Activated T-helper 2 cell treated with anti-CD3 and anti-CD28 coated beads, Interferon-gamma antibody, Interleukin-2, Interleukin-4, amounts not matched to agents 10 μg/mL and 5 μg/mL and 100 μg/mL, durations not matched to agents 14 hours and 24 hours and 36 hours (primary cell): ENCODE measurements around the gene BRCA2. TPM values are rescaled to one million over a fixed set of nuclear protein-coding genes. Genes with fewer than 3 reads are reported as not detected.
A peak's percentile ranks its signal among the peaks of the same experiment; 100 is the strongest.

ENCODE experiments used
- DNase-seq: peaks from one replicate; pipeline ENCODE4 v3.0.0; 2021; ENCODE audit warnings: low spot score
- H3K27ac Mint-ChIP-seq: one replicate; pipeline ENCODE4 v1.8.0; 2021; ENCODE audit warnings: mixed read lengths
- H3K27me3 Mint-ChIP-seq: one replicate; pipeline ENCODE4 v1.8.0; 2021; ENCODE audit warnings: low read depth, mixed read lengths
- H3K36me3 Mint-ChIP-seq: one replicate; pipeline ENCODE4 v1.8.0; 2021; ENCODE audit warnings: low read depth, mixed read lengths
- H3K4me1 Mint-ChIP-seq: one replicate; pipeline ENCODE4 v1.8.0; 2021; ENCODE audit warnings: low read depth, mixed read lengths
- H3K4me3 Mint-ChIP-seq: one replicate; pipeline ENCODE4 v1.8.0; 2021; ENCODE audit warnings: low read depth, mild to moderate bottlenecking, moderate library complexity, mixed read lengths
- H3K9me3 Mint-ChIP-seq: one replicate; pipeline ENCODE4 v1.8.0; 2021; ENCODE audit warnings: mixed read lengths
- intact Hi-C: fragments of 100-400 bp; cut with micrococcal nuclease; formaldehyde crosslinking; loops from one replicate; pipeline ENCODE4 v1.15.1; 2023
- total RNA-seq: library from RNA; stranded (reverse); gene quantifications from 2 replicates; pipeline ENCODE4 v1.2.3, GENCODE V29; 2022

BRCA2 gene, protein sequence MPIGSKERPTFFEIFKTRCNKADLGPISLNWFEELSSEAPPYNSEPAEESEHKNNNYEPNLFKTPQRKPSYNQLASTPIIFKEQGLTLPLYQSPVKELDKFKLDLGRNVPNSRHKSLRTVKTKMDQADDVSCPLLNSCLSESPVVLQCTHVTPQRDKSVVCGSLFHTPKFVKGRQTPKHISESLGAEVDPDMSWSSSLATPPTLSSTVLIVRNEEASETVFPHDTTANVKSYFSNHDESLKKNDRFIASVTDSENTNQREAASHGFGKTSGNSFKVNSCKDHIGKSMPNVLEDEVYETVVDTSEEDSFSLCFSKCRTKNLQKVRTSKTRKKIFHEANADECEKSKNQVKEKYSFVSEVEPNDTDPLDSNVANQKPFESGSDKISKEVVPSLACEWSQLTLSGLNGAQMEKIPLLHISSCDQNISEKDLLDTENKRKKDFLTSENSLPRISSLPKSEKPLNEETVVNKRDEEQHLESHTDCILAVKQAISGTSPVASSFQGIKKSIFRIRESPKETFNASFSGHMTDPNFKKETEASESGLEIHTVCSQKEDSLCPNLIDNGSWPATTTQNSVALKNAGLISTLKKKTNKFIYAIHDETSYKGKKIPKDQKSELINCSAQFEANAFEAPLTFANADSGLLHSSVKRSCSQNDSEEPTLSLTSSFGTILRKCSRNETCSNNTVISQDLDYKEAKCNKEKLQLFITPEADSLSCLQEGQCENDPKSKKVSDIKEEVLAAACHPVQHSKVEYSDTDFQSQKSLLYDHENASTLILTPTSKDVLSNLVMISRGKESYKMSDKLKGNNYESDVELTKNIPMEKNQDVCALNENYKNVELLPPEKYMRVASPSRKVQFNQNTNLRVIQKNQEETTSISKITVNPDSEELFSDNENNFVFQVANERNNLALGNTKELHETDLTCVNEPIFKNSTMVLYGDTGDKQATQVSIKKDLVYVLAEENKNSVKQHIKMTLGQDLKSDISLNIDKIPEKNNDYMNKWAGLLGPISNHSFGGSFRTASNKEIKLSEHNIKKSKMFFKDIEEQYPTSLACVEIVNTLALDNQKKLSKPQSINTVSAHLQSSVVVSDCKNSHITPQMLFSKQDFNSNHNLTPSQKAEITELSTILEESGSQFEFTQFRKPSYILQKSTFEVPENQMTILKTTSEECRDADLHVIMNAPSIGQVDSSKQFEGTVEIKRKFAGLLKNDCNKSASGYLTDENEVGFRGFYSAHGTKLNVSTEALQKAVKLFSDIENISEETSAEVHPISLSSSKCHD (N-terminal part only)
- 18.6 and 19.4 TPM in 2 replicates for total RNA-seq

DNA sequence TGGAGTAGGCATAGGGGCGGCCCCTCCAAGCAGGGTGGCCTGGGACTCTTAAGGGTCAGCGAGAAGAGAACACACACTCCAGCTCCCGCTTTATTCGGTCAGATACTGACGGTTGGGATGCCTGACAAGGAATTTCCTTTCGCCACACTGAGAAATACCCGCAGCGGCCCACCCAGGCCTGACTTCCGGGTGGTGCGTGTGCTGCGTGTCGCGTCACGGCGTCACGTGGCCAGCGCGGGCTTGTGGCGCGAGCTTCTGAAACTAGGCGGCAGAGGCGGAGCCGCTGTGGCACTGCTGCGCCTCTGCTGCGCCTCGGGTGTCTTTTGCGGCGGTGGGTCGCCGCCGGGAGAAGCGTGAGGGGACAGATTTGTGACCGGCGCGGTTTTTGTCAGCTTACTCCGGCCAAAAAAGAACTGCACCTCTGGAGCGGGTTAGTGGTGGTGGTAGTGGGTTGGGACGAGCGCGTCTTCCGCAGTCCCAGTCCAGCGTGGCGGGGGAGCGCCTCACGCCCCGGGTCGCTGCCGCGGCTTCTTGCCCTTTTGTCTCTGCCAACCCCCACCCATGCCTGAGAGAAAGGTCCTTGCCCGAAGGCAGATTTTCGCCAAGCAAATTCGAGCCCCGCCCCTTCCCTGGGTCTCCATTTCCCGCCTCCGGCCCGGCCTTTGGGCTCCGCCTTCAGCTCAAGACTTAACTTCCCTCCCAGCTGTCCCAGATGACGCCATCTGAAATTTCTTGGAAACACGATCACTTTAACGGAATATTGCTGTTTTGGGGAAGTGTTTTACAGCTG is at the start of gene BRCA2, which contains the start of gene ZAR1L:
Gene BRCA2 (plus strand): TSS at position 271 of the 790 bp plus-strand sequence. CDS start 953 bp downstream, outside the sequence.
Gene ZAR1L (minus strand): TSS at position 126 of the 790 bp plus-strand sequence. CDS start 3,438 bp downstream, outside the sequence.
- Mint-ChIP-seq H3K9me3 (no peaks in the 10 kb centered on the region), H3K4me3 (peak within 1 kb of the TSS; percentile 96), H3K27me3 (no peaks in the 10 kb centered on the region), H3K36me3 (peaks cover 23% of the 10 kb centered on the region), H3K27ac (peak within 1 kb of the TSS; percentile 100), H3K4me1 (peaks cover 32% of the 10 kb centered on the region)
- DNase-seq = peak; percentile 85
- intact Hi-C loops = loop anchor here (1.0 to 10.0 kb wide), 5 partner anchors 111 to 1227 kb away; partner anchors contain the start of genes FRY and N4BP2L2

DNA sequence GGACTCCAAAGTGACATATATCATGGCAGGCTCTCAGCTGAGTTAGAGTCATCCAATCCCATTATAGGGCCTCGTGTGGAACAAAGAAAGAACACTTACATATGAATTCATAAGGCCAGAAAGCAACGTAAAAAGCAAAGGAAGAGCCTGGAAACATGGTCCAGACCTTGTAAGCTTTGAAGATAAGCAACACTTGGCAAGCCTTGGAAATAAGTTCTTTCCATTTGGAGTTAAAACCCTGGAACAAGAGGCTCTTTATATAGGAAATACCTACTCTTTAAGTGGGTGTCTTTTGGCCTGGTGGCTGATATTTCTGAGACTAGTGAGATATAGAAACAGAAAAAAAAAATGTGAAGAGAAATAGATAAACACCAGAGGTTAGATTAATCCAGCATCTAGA is 49.6 kb upstream of the BRCA2 start:
- intact Hi-C loops = no loop called here
- DNase-seq = no peak
- no peak overlapping the region for H3K4me3 Mint-ChIP-seq
- H3K4me1 Mint-ChIP-seq = peaks cover 4% of the 10 kb centered on the region
- no peaks in the 10 kb centered on the region for H3K9me3 Mint-ChIP-seq
- H3K36me3 Mint-ChIP-seq = no peaks in the 10 kb centered on the region
- no peak overlapping the region for H3K27ac Mint-ChIP-seq
- no peaks in the 10 kb centered on the region for H3K27me3 Mint-ChIP-seq

DNA sequence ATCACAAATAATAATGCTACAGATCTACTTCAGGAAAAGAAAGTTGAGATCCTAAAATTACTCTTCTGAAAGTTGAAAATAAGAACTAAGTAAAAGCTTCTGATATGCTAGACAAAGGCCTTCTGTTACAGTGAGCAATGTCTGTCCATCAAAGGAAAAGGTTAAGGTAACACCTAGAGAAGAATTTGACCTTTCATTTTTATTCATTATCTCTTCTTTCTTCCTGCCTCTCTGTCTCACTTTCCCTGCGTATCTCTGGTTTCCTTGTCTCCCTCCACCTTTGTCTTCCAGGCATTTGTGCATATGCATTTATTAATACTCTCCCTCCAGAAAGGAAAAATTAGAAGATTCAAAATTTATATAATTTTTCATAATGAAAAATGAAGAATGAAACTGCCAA is 49.2 kb upstream of the BRCA2 start:
- H3K36me3 Mint-ChIP-seq = no peaks in the 10 kb centered on the region

DNA sequence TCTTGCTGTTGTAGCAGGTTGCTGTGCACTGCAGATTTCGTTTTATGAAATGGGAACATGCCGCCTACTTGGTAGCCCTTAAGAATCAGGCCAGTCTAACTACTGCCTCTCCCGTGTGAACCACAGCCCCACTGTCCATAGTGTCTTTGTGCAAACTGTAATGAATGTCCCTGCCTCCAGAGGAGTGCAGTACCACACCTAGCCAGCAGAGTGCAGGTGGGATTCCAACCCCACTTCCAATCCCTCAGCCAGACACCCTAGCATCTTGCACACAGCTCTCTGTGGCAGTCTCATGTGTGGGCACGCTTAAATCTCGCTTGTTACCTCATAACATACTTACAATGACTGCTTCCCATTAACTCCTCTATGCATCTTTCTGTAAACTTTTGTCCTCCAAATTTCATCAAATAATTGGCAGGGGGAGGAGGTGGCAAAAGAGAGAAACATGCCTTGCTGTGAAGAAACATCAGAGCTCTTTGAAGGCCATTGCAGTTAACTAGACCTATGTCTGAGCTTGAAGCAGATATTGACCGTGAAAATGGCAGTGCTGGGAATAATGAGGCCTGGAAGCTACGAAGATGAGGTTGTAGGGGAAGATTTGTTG is 47.4 kb upstream of the BRCA2 start:
- no peaks in the 10 kb centered on the region for H3K27me3 Mint-ChIP-seq
- DNase-seq = no peak
- H3K27ac Mint-ChIP-seq = no peak overlapping the region
- no peak overlapping the region for H3K4me3 Mint-ChIP-seq
- intact Hi-C loops = no loop called here
- no peaks in the 10 kb centered on the region for H3K9me3 Mint-ChIP-seq
- peaks cover 2% of the 10 kb centered on the region for H3K36me3 Mint-ChIP-seq
- H3K4me1 Mint-ChIP-seq = peaks cover 10% of the 10 kb centered on the region

More for the DNA sequence above, 49.2 kb upstream of the BRCA2 start:
- H3K9me3 Mint-ChIP-seq = no peaks in the 10 kb centered on the region
- H3K27ac Mint-ChIP-seq = no peak overlapping the region
- no peak for DNase-seq
- no peaks in the 10 kb centered on the region for H3K27me3 Mint-ChIP-seq
- no peak overlapping the region for H3K4me3 Mint-ChIP-seq
- peaks cover 4% of the 10 kb centered on the region for H3K4me1 Mint-ChIP-seq
- intact Hi-C loops = no loop called here

DNA sequence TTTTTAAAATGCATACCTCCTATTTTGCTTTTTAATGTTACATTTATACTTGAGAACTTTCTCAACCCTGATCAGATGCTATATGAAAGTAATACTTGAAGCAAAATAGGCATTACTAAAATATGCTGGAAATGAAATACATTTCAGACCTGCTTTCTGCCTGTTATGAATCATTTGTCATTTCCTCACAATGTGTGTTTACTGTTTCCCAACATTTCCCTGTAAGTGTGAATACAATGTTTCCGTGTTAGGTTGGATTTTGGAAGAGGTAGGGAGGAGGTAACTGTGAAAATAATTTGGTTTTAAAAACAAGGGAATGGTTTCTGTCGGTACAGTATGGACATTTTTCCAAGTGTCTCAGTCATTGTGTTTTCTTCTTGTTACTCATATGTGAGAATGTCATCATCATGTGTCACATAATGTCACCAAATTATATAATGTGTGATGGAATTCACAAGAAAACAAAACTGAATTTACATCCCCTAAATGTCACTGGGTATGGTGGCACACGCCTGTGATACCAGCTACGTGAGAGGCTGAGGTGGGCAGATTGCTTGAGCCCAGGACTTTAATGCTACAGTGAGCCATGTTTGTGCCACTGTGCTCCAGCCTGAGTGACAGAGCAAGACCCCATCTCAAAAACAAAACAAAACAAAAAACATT is 43.2 kb upstream of the BRCA2 start:
- H3K9me3 Mint-ChIP-seq = no peaks in the 10 kb centered on the region
- intact Hi-C loops = loop anchor here (2.0 kb wide), 1 partner anchor 29 kb away; no protein-coding TSS in a partner anchor
- peaks cover 5% of the 10 kb centered on the region for H3K36me3 Mint-ChIP-seq
- no peak for DNase-seq
- no peaks in the 10 kb centered on the region for H3K27me3 Mint-ChIP-seq
- H3K27ac Mint-ChIP-seq = peak overlapping the region; percentile 62
- no peak overlapping the region for H3K4me3 Mint-ChIP-seq
- H3K4me1 Mint-ChIP-seq = peaks cover 5% of the 10 kb centered on the region

DNA sequence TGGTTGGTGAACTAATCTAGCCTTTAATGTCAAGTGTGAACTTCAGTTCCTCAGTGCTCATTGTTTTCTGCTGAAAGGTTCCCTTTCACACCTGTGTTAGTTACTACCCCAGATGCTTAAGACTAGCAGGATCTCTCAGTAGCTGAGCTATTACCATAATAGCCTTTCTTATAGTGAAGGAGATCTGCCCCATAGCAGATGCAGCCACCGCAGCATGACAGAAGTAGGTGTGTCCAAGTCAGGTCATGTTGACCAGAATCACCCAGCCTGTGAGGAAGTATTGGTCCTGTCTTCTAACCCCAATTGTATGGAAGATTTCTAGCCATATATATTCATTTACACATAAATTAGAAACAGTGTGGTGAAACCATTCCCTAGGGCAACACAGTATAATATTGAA is 37.5 kb upstream of the BRCA2 start:
- peaks cover 10% of the 10 kb centered on the region for H3K4me1 Mint-ChIP-seq
- no peaks in the 10 kb centered on the region for H3K9me3 Mint-ChIP-seq
- H3K36me3 Mint-ChIP-seq = peaks cover 21% of the 10 kb centered on the region
- no peak for DNase-seq
- peaks cover 2% of the 10 kb centered on the region for H3K27me3 Mint-ChIP-seq
- no peak overlapping the region for H3K4me3 Mint-ChIP-seq
- intact Hi-C loops = loop anchor here (2.0 kb wide), 1 partner anchor 19 kb away; no protein-coding TSS in a partner anchor
- no peak overlapping the region for H3K27ac Mint-ChIP-seq

DNA sequence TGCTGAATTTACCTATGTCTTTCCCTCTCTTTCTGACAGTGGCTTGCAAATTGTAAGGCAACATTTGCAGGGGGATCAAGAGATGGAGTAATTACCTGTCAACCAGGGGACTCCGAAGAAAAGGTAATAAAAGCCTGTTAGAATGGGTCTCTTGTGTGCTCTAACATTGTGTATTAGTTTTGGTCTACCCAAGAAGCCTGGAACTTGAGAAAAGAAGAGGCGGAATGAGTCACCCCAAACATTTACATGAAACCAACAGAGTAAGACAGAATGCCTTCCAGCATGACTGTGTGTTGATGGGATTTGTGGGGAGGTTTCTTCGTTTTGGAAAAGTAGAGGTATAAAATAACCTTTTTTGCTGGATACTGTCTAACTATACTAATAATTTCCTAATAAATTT is 36.9 kb upstream of the BRCA2 start:
- Mint-ChIP-seq H3K36me3 (peaks cover 21% of the 10 kb centered on the region), H3K27me3 (peaks cover 2% of the 10 kb centered on the region), H3K27ac (no peak overlapping the region), H3K4me1 (peaks cover 10% of the 10 kb centered on the region), H3K4me3 (no peak overlapping the region), H3K9me3 (no peaks in the 10 kb centered on the region)
- intact Hi-C loops = loop anchor here (2.0 kb wide), 1 partner anchor 18 kb away; no protein-coding TSS in a partner anchor
- no peak for DNase-seq

DNA sequence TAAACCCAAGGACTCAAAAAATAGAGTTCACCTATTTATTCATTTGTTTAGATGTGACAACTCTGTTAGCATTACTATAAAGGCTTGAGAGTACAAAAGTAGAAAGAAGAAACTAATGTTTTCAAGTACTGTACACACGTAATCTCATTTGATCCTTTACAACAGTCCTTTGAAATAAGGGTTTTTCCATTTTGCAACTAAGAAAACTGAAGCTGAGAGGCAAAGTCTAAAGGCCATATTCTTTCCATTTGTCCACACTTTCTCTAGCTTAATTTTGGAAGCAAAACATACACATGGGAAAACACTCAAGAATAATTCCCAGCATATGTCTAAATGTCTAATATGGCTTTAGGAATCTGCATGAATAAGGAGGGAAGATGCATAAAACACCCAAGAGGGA is 34.2 kb upstream of the BRCA2 start:
- Mint-ChIP-seq H3K27ac (no peak overlapping the region), H3K36me3 (peaks cover 21% of the 10 kb centered on the region), H3K27me3 (peaks cover 2% of the 10 kb centered on the region), H3K4me1 (peaks cover 10% of the 10 kb centered on the region), H3K9me3 (no peaks in the 10 kb centered on the region), H3K4me3 (no peak overlapping the region)
- DNase-seq = no peak
- intact Hi-C loops = no loop called here

DNA sequence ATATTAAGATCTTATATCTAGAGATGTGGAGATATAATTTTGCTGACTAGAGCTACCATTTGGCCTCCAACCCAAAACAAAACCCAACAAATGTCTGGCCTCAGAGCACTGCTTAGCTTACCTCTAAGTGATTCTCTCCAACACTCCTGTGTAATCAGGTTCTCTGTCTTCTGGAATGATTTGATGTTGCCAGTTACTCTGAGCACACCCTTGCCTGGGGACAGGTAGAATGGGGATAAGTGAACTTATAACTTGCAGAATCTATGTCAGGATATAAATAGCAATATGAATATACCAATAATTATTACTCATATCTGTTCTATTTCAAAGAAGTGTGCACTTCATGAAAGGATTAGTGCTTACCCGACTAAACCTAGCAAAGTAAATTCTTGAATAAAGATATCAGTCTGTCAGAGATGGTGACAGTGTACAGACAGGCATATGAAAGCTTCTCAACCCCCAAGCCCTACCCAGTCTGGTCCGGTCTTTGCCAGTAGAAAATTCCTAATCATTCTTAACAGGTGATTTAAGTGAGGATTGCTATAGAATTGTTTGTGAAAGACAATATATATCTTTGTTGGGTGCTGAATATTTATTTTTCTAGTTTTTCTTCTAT is 33.1 kb upstream of the BRCA2 start:
- peaks cover 18% of the 10 kb centered on the region for H3K36me3 Mint-ChIP-seq
- intact Hi-C loops = no loop called here
- H3K4me1 Mint-ChIP-seq = peaks cover 10% of the 10 kb centered on the region
- no peaks in the 10 kb centered on the region for H3K9me3 Mint-ChIP-seq
- no peak for DNase-seq
- peaks cover 2% of the 10 kb centered on the region for H3K27me3 Mint-ChIP-seq
- no peak overlapping the region for H3K4me3 Mint-ChIP-seq
- no peak overlapping the region for H3K27ac Mint-ChIP-seq

DNA sequence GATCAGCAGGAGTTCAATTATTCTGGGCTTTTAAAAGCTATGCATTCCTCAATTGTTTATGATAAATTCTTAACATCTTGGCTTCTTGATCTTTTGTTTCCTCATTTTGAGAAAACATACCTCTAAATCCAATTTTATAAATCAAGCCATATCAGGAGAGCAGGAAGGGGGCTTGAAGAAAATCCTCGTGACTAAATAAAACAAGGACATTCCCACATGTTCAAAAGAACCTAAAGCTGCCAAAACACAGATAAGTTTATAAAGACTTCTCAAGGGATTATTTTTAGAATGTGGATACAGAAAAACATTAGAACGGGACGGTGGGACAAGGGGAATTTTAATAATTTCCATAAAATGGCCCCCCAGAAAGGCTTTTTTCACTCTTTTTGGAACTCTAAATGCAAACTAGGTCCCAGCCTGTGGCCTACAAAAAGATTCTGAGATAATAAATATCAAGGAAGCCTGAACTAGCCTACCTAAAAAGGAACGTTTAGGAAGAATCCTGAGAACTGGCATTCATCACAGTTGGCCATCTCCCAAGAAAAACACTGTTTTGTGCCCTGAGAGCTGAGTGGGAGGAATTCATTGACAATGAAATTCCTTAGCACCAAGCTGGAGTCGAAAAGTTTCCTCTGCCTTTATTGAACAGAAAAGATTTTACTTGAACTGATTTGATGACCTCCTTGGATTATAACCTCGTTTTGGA is 30.2 kb upstream of the BRCA2 start:
- no peaks in the 10 kb centered on the region for H3K9me3 Mint-ChIP-seq
- no peaks in the 10 kb centered on the region for H3K4me1 Mint-ChIP-seq
- no peak overlapping the region for H3K4me3 Mint-ChIP-seq
- intact Hi-C loops = no loop called here
- no peak overlapping the region for H3K27ac Mint-ChIP-seq
- DNase-seq = no peak
- H3K27me3 Mint-ChIP-seq = no peaks in the 10 kb centered on the region
- peaks cover 6% of the 10 kb centered on the region for H3K36me3 Mint-ChIP-seq
